HG03565 (cell line): ENCODE measurements around the gene PLAAT4.
"Not testable (repeated sequence)": the region's sequence is repeated elsewhere in the genome, so short reads cannot be mapped to it uniquely, and the experiment has no call there.

Experiments used
- ATAC-seq: cut with Tn5 transposase; IDR thresholded peaks from one replicate; pipeline ENCODE4 v1.9.1; 2021; ENCODE audit warnings: mild to moderate bottlenecking, moderate library complexity; ENCODE audit not compliant: unreplicated experiment

The PLAAT4 gene

DNA sequence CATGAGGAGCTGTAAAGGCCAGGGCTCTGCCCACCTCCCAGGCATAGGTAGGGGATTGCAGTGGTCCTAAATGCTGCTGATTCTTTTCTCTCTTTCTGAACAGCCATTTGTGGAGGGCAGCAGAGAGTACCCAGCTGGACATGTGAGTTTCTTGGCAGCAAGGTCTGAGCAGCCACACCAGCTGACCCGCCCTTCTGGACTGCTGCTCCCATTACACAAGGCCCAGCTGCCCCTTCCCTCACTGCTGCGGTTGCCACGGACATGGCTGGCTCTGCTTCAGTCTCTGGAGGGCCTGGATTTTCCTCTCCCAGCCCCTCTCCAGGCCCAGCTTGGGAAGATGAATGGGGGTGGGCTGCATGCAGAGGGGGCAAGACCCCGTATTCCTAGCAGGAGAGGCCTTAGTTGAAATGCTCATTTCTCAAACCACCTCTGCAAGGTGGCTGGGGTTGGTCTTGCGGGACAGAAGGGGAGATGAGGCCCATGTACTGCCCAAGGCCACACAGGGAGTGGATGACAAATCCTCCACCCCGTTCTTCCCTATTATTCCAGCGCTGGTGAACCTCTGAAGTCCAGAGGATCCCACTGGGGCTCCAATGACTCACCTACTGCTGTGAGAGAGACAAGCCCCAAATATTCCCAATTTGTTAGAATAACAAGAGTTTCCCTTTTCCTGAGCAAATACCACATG lies 26.1 kb upstream of the PLAAT4 start:
- ATAC-seq, result no peak

DNA sequence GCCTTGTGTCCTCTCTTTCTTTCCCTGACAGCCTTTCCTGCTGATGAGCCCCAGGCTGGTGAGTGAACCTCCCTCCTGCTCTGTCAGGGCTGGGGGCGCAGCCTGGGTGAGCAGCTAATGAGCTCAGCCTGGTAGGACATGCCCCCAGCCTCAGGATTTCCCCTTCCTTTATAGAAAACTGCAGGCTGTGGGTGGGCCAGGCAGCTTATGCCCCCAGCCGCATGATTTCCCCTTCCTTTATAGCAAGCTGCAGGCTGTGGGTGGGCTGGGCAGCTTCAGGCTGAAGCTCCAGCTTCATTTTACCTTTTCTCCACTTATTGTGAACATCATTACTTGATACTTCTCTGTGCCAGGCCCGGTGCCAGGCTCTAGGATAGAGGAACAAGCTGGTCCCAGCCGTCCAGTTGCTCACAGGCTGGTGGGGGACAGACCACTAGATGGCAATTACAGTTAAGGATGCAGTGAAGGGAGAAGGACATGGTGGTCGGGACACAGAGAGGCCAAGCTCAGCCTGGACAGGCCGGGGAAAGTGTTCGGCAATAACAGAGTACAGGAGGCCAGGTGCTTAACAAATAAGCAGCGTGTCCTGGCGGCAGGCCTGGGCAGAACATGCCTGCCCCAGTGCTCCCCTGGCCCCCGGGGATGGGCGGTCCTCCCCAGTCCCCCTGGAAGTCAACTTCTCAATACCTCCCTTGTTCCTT lies 25.4 kb upstream of the PLAAT4 start:
- ATAC-seq, result no peak

GRCh38 chr11:63512816-63513215 lies 23.8 kb upstream of the PLAAT4 start:
- ATAC-seq, result no peak

GRCh38 chr11:63516109-63516508 lies 20.5 kb upstream of the PLAAT4 start:
- no peak for ATAC-seq

- ATAC-seq, result no peak
These were observed 19.5 kb upstream of the PLAAT4 start for GRCh38 chr11:63517156-63517555.

- no peak for ATAC-seq
These were observed 18.1 kb upstream of the PLAAT4 start for GRCh38 chr11:63518548-63518947.

- ATAC-seq, result no peak
These were observed 15.9 kb upstream of the PLAAT4 start for GRCh38 chr11:63520606-63521170.

GRCh38 chr11:63521896-63522295 lies 14.7 kb upstream of the PLAAT4 start:
- ATAC-seq, result no peak

DNA sequence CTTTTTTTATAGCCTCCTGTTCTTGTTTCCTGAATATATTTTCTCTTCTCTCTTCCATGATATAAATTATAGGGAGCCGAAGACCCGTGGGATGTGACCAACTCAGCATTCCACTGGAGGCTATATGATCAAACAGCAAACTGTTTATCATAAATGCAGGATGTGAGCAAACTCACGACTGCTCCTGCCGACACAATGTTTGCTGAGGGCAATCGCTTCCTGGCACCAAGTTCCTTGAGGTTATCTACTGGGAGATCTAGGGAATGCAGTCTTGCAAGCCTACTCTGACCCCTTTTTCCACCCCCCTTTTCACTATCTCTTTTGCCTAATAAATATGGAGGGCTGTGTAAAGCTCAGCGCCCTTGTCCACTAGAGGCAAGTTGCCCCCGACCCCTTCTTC lies 13.5 kb upstream of the PLAAT4 start:
- ATAC-seq, result no peak

GRCh38 chr11:63527667-63528066 lies 8.9 kb upstream of the PLAAT4 start:
- ATAC-seq, result no peak

GRCh38 chr11:63528156-63528555 lies 8.5 kb upstream of the PLAAT4 start:
- not testable (repeated sequence) for ATAC-seq

DNA sequence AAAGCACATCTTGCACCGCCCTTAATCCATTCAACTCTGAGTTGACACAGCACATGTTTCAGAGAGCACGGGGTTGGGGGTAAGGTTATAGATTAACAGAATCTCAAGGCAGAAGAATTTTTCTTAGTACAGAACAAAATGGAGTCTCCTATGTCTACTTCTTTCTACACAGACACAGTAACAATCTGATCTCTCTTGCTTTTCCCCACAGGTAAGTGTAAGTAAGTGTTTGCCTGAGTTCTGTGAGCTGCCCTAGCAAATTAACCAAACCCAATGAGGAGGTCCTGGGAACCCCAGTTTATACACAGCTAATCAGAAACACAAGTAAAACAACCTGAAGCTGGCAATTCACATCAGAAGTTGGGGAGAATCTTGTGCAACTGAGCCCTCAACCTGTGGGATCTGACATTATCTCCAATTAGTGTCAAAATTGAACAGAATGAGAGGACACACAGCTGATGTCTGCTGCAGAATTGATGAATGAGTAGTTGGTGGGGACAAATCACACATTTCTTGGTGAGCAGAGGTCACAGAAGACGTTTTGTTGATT lies 7.8 kb upstream of the PLAAT4 start:
- not testable (repeated sequence) for ATAC-seq

GRCh38 chr11:63529373-63529772 lies 7.2 kb upstream of the PLAAT4 start:
- ATAC-seq, result not testable (repeated sequence)

- ATAC-seq, result no peak
These were observed 6.6 kb upstream of the PLAAT4 start for GRCh38 chr11:63530021-63530420.

GRCh38 chr11:63531074-63531792 lies 5.4 kb upstream of the PLAAT4 start:
- ATAC-seq, result peak; percentile 73

DNA sequence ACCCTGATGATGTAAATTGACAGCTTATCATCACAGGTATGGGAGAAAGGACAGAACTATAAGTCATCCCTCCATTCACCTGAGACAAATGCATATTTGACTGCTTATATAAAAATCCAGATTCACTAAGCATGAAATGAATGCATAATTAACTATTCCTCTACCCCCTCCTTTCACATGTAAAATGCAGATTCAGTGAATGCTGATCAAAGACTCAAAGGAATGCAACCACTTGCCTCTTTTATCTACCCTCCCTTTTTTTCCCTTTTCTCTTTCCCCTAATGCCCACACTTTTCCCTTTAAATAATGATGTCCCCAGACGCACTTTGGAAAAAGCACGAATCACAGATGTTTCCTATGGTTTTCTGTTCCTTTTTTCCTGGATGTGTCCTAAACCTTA lies 4.5 kb upstream of the PLAAT4 start:
- no peak for ATAC-seq

DNA sequence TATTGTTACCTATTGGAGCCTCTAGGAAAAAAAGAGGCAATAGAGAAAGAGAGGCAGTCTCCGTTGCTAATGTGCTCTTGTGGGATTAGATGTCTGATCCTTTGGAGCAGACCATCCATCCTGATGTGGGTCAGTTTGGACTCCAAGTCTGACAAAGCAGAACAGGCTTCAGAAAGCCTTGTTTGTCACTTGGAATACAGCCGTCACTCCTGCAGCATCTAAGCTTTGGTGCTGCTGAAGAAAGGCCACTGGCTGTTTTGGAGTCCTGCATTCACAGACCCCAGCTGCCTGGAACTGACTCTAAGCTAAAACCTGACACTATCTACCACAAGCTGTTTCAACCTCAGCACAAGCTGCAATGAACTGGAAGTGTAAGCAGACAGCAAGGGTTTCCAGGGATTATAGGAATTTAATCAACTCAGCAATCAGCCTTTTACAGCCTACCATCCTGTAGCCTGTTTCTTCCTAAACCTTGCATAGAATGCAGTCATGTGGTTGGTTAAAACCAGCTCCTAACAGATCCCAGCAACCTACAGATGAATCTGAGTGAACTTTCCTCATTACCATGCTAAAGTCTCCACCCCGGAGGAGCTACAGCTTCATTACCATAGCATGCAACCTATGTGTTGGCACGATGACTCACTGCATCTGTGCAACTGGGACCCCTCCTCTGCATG lies 3.7 kb upstream of the PLAAT4 start:
- no peak for ATAC-seq

- no peak for ATAC-seq
These were observed 2.5 kb upstream of the PLAAT4 start for GRCh38 chr11:63534076-63534475.

GRCh38 chr11:63534895-63535461 lies 1.6 kb upstream of the PLAAT4 start:
- ATAC-seq, result no peak

DNA sequence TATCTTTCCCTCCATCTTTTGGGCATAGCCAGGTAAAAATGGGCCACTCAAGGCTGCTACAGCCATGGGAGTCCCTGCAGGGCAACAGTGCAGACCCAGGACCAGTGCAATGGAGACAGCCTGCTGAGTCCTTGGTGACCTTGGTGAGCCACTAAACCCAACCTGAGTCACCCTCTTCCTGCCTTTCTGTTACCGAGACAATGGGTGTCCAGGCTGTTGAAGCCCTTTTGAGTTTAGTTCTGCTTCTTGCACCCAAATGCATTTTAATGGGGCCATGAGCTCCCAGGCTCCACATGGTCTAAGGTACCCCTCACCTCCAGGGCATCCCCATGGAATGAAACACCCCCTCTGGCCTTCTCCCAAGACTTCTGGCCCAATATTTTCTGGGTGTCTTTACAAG lies 874 bp upstream of the PLAAT4 start:
- ATAC-seq, result no peak
